Subcutaneous abdominal adipose tissue (tissue), 5 donors: Measurements from ENCODE around the gene AFF4.

Experiments
- H3K27ac ChIP-seq: one replicate; pipeline ENCODE4 v1.7.0; 2013; ENCODE audit warnings: low read depth, mild to moderate bottlenecking, inconsistent platforms, low read length, moderate library complexity
- H3K27me3 ChIP-seq, 5 donors: one replicate each; pipeline ENCODE4 v1.7.0; 2013; ENCODE audit warnings: low read length in 5 of 5, inconsistent platforms in 1 of 5; ENCODE audit not compliant: control insufficient read depth in 5 of 5, insufficient read depth in 4 of 5
- H3K36me3 ChIP-seq, 5 donors: one replicate each; pipeline ENCODE4 v1.7.0; 2013; ENCODE audit warnings: low read length in 5 of 5; ENCODE audit not compliant: control insufficient read depth in 5 of 5, insufficient read depth in 5 of 5
- H3K4me1 ChIP-seq, 5 donors: one replicate each; pipeline ENCODE4 v1.7.0; 2013; ENCODE audit warnings: low read length in 5 of 5, mild to moderate bottlenecking in 3 of 5, moderate library complexity in 1 of 5; ENCODE audit not compliant: control insufficient read depth in 5 of 5, insufficient read depth in 5 of 5
- H3K4me3 ChIP-seq, 5 donors: one replicate each; pipeline ENCODE4 v1.7.0; 2013; ENCODE audit warnings: low read length in 5 of 5, low read depth in 1 of 5
- H3K9ac ChIP-seq, 5 donors: one replicate each; pipeline ENCODE4 v1.7.0; 2013; ENCODE audit warnings: low read length in 5 of 5, mild to moderate bottlenecking in 4 of 5, moderate library complexity in 3 of 5
- H3K9me3 ChIP-seq, 5 donors: one replicate each; pipeline ENCODE4 v1.7.0; 2013; ENCODE audit warnings: low read length in 5 of 5; ENCODE audit not compliant: control insufficient read depth in 5 of 5
- donor health status: healthy.
- donor health status: healthy.
- donor health status: healthy.
- donor health status: healthy.
- donor health status: healthy.

Gene AFF4

DNA sequence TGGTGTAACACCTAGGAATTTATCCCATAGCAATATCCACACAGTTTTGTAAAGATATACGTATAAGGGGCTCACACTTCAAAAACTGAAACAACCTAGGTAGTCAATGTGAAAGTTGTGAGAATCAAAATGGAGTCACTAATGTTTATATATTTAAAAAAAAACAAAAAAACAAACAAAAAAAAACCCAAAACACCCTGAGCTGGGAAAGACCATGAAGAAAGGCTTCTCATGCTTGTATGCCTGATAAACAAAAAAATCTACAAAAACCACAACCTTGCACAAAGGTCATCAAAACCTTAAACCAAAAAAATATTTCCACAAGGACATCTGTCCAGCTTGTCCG, 35.4 kb downstream of the AFF4 start:
- H3K9ac ChIP-seq, result no peak overlapping the region
- H3K27ac ChIP-seq, result no peak overlapping the region
- H3K27me3 ChIP-seq, result no peaks in the 10 kb centered on the region
- H3K4me3 ChIP-seq, result no peak overlapping the region
- peaks cover 0 to 7% (median 0%) of the 10 kb centered on the region in 5 donors for H3K4me1 ChIP-seq
- no peaks in the 10 kb centered on the region for H3K9me3 ChIP-seq
- H3K36me3 ChIP-seq, result peaks cover 35 to 74% (median 47%) of the 10 kb centered on the region in 5 donors

DNA sequence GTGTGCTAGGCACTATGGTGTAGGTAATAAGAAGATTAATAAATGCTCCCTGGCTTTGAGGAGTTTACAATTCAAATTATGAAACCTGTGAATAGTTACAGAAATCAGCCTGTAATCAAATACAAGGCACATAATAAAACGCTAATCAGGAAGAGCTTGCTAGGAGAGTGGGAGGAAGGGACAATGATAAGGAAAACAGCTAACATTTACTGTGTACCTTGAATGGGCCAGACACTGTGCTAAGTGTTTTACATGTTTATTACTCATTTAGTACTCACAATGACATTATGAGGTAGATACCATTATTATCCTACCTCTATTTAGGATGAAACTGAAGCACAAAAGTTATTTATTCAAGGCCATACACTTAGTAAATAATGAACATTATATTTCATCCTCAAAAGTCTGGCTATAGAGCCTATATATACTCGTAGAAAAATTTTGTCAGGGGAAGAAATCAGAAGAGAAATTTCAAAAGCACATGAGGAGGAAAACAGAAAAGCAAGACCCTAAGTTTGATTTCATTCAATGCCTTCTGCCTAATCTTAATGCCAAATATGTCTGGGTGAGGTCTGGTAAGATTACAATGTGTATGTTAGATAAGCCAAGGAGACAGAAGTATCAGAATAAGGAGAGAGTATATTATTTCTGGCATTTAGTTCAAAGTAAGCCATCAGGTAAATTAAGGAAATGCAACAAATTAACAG, 35.9 kb downstream of the AFF4 start:
- H3K4me3 ChIP-seq, result no peak overlapping the region
- no peaks in the 10 kb centered on the region for H3K9me3 ChIP-seq
- peaks cover 0 to 7% (median 0%) of the 10 kb centered on the region in 5 donors for H3K4me1 ChIP-seq
- no peak overlapping the region for H3K27ac ChIP-seq
- no peak overlapping the region for H3K9ac ChIP-seq
- H3K36me3 ChIP-seq, result peaks cover 32 to 74% (median 45%) of the 10 kb centered on the region in 5 donors
- H3K27me3 ChIP-seq, result no peaks in the 10 kb centered on the region

DNA sequence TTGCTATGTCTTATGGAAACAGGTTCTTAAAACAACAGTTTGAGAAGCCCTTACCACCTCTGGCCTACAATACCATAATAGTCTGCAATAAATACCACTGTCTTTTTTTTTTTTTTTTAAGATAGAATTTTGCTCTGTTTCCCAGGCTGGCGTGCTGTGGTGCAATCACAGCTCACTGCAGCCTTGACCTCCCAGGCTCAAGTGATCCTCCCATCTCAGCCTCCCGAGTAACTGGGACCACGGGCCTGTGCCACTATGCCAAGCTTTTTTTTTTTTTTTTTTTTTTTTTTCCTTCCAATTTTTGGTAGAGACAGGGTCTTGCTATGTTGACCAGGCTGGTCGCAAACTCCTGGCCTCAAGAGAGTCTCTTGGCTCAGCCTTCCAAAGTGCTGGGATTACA, 37.0 kb downstream of the AFF4 start:
- Histone ChIP-seq H3K4me3 (no peak overlapping the region), H3K4me1 (peaks cover 0 to 7% (median 0%) of the 10 kb centered on the region in 5 donors), H3K9me3 (no peaks in the 10 kb centered on the region), H3K27me3 (no peaks in the 10 kb centered on the region), H3K9ac (no peak overlapping the region), H3K27ac (no peak overlapping the region), H3K36me3 (peaks cover 31 to 75% (median 44%) of the 10 kb centered on the region in 5 donors)

DNA sequence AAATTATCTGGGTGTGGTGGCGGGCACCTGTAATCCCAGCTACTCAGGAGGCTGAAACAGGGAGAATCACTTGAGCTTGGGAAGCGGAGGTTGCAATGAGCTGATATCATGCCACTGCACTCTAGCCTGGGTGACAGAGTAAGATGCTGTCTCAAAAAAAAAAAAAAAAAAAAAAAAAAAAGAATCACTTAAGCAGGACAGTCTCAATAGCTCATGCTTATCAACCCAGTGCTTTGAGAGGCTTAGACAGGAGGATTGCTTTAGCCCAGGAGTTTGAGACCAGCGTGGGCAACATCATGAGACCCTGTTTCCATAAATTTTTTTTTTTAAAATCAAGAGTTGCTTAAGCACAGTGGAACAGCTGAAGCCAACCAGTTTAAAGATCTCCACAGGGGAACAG, 47.3 kb downstream of the AFF4 start:
- Histone ChIP-seq H3K9ac (no peak overlapping the region), H3K27me3 (no peaks in the 10 kb centered on the region), H3K9me3 (no peaks in the 10 kb centered on the region), H3K36me3 (peaks cover 10 to 40% (median 21%) of the 10 kb centered on the region in 5 donors), H3K4me1 (no peaks in the 10 kb centered on the region), H3K4me3 (no peak overlapping the region), H3K27ac (no peak overlapping the region)

DNA sequence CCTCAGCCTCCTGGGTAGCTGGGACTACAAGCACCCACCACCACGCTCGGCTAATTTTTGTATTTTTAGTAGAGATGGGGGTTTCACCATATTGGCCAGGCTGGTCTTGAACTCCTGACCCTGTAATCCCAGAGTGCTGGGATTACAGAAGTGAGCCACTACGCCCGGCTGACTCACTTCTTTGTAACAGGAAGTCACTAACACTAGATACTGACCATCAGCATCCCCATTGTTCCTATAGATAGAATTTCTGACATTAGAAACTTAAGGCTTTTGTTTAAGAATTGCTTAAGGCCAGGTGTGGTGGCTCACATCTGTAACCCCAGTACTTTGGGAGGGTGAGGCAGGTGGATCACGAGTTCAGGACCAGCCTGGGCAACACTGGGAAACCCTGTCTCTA, 47.8 kb downstream of the AFF4 start:
- Histone ChIP-seq H3K4me1 (no peaks in the 10 kb centered on the region), H3K4me3 (no peak overlapping the region), H3K27ac (no peak overlapping the region), H3K27me3 (no peaks in the 10 kb centered on the region), H3K9ac (no peak overlapping the region), H3K9me3 (no peaks in the 10 kb centered on the region), H3K36me3 (peaks cover 12 to 38% (median 19%) of the 10 kb centered on the region in 5 donors)

DNA sequence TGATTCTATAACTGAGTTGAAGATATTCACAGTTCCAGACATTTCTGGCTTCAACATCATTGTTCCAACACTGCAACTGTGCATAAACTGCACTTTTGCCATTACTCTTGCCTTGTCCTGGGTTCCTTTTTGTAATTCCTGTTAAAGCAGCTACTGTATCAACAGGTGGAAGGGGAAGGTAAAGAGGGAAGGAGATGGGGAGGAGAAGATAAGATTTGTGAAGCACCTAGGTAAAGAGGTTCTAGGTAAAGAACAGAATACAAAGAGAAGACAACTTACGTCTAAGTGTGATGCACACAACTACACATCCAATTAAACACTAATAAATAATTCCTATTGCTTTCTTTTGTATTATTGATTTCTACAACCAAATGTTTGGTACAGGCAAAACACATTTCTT, 53.7 kb downstream of the AFF4 start:
- no peak overlapping the region for H3K27ac ChIP-seq
- no peaks in the 10 kb centered on the region for H3K27me3 ChIP-seq
- H3K9ac ChIP-seq, result no peak overlapping the region

DNA sequence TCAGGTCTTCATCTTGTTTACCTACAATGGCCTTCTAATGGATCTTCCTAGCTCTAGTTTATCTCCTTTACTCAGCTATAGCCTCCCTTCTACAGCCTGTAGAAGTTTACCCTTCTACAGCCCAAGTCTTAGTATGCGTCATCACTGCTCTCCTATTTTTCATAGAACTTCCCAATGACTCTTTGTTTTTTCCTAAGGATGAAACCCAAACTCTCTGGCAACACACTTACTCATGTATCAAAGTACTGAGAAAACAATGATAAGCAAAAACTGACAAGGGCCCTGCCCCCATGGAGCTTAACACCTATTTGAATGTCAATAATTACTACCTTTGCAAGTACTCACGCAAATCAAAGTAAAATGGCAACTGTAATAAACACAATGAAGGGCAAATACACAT, 56.3 kb downstream of the AFF4 start:
- H3K27me3 ChIP-seq, result no peaks in the 10 kb centered on the region
- no peak overlapping the region for H3K27ac ChIP-seq
- no peak overlapping the region for H3K9ac ChIP-seq
- no peaks in the 10 kb centered on the region for H3K9me3 ChIP-seq
- no peaks in the 10 kb centered on the region for H3K4me1 ChIP-seq
- peaks cover 1 to 27% (median 22%) of the 10 kb centered on the region in 5 donors for H3K36me3 ChIP-seq
- H3K4me3 ChIP-seq, result no peak overlapping the region

More for the DNA sequence above, 53.7 kb downstream of the AFF4 start:
- no peaks in the 10 kb centered on the region for H3K4me1 ChIP-seq
- H3K4me3 ChIP-seq, result no peak overlapping the region
- H3K36me3 ChIP-seq, result peaks cover 12 to 44% (median 25%) of the 10 kb centered on the region in 5 donors
- H3K9me3 ChIP-seq, result no peaks in the 10 kb centered on the region

DNA sequence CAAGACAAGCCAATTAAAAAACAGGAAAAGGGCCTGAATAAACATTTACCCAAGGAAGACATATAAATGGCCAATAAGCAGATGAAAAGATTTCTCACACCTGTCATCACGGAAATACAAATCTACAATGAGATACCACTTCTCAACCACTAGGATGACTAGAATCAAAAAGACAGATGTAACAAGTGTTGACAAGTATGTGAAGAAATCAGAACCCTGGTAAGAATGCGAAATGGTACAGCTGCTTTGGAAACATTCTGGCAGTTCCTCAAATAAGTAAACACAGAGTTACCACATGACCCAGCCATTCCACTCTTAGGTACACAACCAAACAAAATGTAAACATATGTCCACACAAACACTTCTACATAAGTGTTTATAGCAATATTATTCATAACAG, 57.5 kb downstream of the AFF4 start:
- H3K9me3 ChIP-seq, result no peaks in the 10 kb centered on the region
- H3K27me3 ChIP-seq, result no peaks in the 10 kb centered on the region
- H3K4me3 ChIP-seq, result no peak overlapping the region
- H3K9ac ChIP-seq, result no peak overlapping the region
- peaks cover 0 to 28% (median 23%) of the 10 kb centered on the region in 5 donors for H3K36me3 ChIP-seq
- H3K27ac ChIP-seq, result no peak overlapping the region
- no peaks in the 10 kb centered on the region for H3K4me1 ChIP-seq

DNA sequence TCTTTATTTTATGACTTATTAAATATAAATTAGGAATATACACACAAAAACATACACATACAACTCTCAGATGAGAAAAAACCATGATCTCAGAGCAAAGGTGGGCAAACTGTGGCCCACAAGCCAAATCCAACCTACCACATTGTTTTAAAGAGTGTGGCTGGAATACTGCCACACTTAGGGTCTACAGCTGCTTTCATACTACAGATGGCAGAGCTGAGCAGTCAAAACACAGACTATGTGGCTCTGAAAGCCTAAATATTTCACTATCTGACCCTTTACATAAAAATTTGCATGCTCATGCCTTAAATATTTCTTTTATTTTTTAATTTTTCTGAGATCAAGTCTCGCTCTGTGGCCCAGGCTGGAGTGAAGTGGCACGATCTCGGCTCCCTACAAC, 61.7 kb downstream of the AFF4 start:
- no peak overlapping the region for H3K4me3 ChIP-seq
- no peaks in the 10 kb centered on the region for H3K4me1 ChIP-seq
- H3K9me3 ChIP-seq, result no peaks in the 10 kb centered on the region
- H3K27me3 ChIP-seq, result no peaks in the 10 kb centered on the region
- no peak overlapping the region for H3K27ac ChIP-seq
- no peak overlapping the region for H3K9ac ChIP-seq
- H3K36me3 ChIP-seq, result peaks cover 13 to 32% (median 24%) of the 10 kb centered on the region in 5 donors

DNA sequence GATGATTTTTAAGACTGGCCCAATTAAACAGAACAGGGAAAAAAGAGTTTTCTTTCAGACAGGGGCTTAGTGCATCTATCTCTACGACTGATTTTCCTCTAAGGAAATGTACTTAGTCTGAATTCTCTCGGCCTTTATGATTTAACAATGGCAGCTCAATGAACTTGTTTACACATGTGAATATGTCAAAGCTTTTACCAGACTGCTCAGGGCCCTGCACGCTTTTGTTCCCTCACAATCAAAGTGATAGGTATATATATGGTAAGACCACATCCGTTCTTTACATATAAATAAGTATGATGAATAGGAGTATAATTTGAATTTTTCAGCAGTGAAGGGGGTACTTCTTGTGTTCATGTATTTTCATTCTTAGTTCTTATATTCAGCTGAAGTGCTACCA, 62.4 kb downstream of the AFF4 start:
- no peak overlapping the region for H3K9ac ChIP-seq
- peaks cover 20 to 39% (median 31%) of the 10 kb centered on the region in 5 donors for H3K36me3 ChIP-seq
- no peak overlapping the region for H3K4me3 ChIP-seq
- peaks cover 0 to under 1% (median 0%) of the 10 kb centered on the region in 5 donors for H3K4me1 ChIP-seq
- H3K27me3 ChIP-seq, result no peaks in the 10 kb centered on the region
- H3K27ac ChIP-seq, result no peak overlapping the region
- H3K9me3 ChIP-seq, result no peaks in the 10 kb centered on the region
